ENCODE measurements around the gene PSMA5. TPM values are rescaled to one million over a fixed set of nuclear protein-coding genes. Genes with fewer than 3 reads are reported as not detected.

Gene PSMA5
- total RNA-seq, 1 donor, result 56.1 TPM

GRCh38 chr1:109350182-109350581 is 76.1 kb downstream of the PSMA5 start:
- DNase-seq (ENCODE audit: low read depth), result no peak
- H3K4me3 ChIP-seq (ENCODE audit: low read depth, low read length), result no peak overlapping the region
- TF ChIP-seq, protein P1, sequence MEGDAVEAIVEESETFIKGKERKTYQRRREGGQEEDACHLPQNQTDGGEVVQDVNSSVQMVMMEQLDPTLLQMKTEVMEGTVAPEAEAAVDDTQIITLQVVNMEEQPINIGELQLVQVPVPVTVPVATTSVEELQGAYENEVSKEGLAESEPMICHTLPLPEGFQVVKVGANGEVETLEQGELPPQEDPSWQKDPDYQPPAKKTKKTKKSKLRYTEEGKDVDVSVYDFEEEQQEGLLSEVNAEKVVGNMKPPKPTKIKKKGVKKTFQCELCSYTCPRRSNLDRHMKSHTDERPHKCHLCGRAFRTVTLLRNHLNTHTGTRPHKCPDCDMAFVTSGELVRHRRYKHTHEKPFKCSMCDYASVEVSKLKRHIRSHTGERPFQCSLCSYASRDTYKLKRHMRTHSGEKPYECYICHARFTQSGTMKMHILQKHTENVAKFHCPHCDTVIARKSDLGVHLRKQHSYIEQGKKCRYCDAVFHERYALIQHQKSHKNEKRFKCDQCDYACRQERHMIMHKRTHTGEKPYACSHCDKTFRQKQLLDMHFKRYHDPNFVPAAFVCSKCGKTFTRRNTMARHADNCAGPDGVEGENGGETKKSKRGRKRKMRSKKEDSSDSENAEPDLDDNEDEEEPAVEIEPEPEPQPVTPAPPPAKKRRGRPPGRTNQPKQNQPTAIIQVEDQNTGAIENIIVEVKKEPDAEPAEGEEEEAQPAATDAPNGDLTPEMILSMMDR (IDR thresholded peaks at IDR 0.05; ENCODE audit: insufficient read depth, low read length), result no peak

Other genes with a start within 250 kb of the PSMA5 start
- gene SARS1, start 212.5 kb downstream of the PSMA5 start, total RNA-seq (ENCODE audit: low replicate concordance), result 321 and 576 TPM in 2 replicates
- 0.36 and 0.90 TPM in 2 replicates for gene CELSR2, start 176.9 kb downstream of the PSMA5 start, total RNA-seq (ENCODE audit: low replicate concordance)
- 10.0 and 19.0 TPM in 2 replicates for gene PSRC1, start 143.3 kb downstream of the PSMA5 start, total RNA-seq (ENCODE audit: low replicate concordance)
- not detected in 2 replicates for gene MYBPHL, start 119.4 kb downstream of the PSMA5 start, total RNA-seq (ENCODE audit: low replicate concordance)
- gene SORT1, start 28.5 kb downstream of the PSMA5 start, total RNA-seq (ENCODE audit: low replicate concordance), result 3.0 and 4.5 TPM in 2 replicates
- 0.25 and 1.7 TPM in 2 replicates for gene SYPL2, start 40.1 kb upstream of the PSMA5 start, total RNA-seq (ENCODE audit: low replicate concordance)
- 1.6 and 2.9 TPM in 2 replicates for gene ATXN7L2, start 57.5 kb upstream of the PSMA5 start, total RNA-seq (ENCODE audit: low replicate concordance)
- gene CYB561D1, start 67.6 kb upstream of the PSMA5 start, total RNA-seq (ENCODE audit: low replicate concordance), result 8.1 and 10.1 TPM in 2 replicates
- gene AMIGO1, start 83.3 kb upstream of the PSMA5 start, total RNA-seq (ENCODE audit: low replicate concordance), result 0.54 and 2.5 TPM in 2 replicates
- under 0.01 TPM in 1 of 2 replicates, not detected in the other for gene GPR61, start 113.4 kb upstream of the PSMA5 start, total RNA-seq (ENCODE audit: low replicate concordance)
- gene GNAI3, start 122.2 kb upstream of the PSMA5 start, total RNA-seq (ENCODE audit: low replicate concordance), result 10.1 and 17.6 TPM in 2 replicates
- gene GNAT2, start 193.2 kb upstream of the PSMA5 start, total RNA-seq (ENCODE audit: low replicate concordance), result 0.18 TPM in 1 of 2 replicates, not detected in the other
- gene AMPD2, start 193.4 kb upstream of the PSMA5 start, total RNA-seq (ENCODE audit: low replicate concordance), result 52.0 and 67.2 TPM in 2 replicates
- gene GSTM4, start 229.7 kb upstream of the PSMA5 start, total RNA-seq (ENCODE audit: low replicate concordance), result 8.7 and 31.6 TPM in 2 replicates
- 14.1 and 27.7 TPM in 2 replicates for gene GSTM2, start 241.6 kb upstream of the PSMA5 start, total RNA-seq (ENCODE audit: low replicate concordance)

Measured in fibroblast of the aortic adventitia (primary cell).